GM23338 (cell line): ENCODE measurements around the gene CCDC169.

ENCODE experiments used
- CREB1 ChIP-seq: fragments of 250-450 bp; sonication (Bioruptor Pico); IDR thresholded peaks from 2 replicates; pipeline ENCODE4 v1.5.0; 2020; ENCODE audit warnings: low read depth, mild to moderate bottlenecking, moderate library complexity
- EZH2 ChIP-seq: fragments of 200-600 bp; sonication (generic); IDR thresholded peaks from one replicate; pipeline ENCODE4 v1.8.0; 2017; ENCODE audit warnings: antibody characterized with exemption, mild to moderate bottlenecking, low read depth; ENCODE audit not compliant: unreplicated experiment
- EZH2phosphoT487 ChIP-seq: fragments of 200-600 bp; sonication (generic); IDR thresholded peaks from one replicate; pipeline ENCODE4 v1.8.1; 2018; ENCODE audit warnings: antibody characterized with exemption; ENCODE audit not compliant: unreplicated experiment
- NANOG ChIP-seq: IDR thresholded peaks from 2 replicates; pipeline ENCODE4 v1.6.1; 2016; ENCODE audit warnings: antibody characterized with exemption, borderline replicate concordance
- POLR2AphosphoS5 ChIP-seq: IDR thresholded peaks from 2 replicates; pipeline ENCODE4 v1.6.1; 2016; ENCODE audit warnings: antibody characterized with exemption, low read depth
- TF ChIP-seq, protein P1 (sequence below), 2 experiments: fragments of 200-600 bp in 1 of 2; sonication (generic) in 1 of 2; conservative IDR thresholded peaks; 2 replicates each; pipeline versions ENCODE4 v1.5.1 to v1.6.1; 2016 to 2017; ENCODE audit warnings: antibody characterized with exemption in 2 of 2, low read depth in 2 of 2, mild to moderate bottlenecking in 2 of 2, moderate library complexity in 1 of 2
- TF ChIP-seq, protein P2 (sequence below): IDR thresholded peaks from one replicate; pipeline ENCODE4 v1.6.1; 2018; ENCODE audit warnings: antibody characterized with exemption; ENCODE audit not compliant: unreplicated experiment
- TF ChIP-seq, protein P3 (sequence below): IDR thresholded peaks from 2 replicates; pipeline ENCODE4 v1.6.1; 2016; ENCODE audit warnings: antibody characterized with exemption

DNA sequence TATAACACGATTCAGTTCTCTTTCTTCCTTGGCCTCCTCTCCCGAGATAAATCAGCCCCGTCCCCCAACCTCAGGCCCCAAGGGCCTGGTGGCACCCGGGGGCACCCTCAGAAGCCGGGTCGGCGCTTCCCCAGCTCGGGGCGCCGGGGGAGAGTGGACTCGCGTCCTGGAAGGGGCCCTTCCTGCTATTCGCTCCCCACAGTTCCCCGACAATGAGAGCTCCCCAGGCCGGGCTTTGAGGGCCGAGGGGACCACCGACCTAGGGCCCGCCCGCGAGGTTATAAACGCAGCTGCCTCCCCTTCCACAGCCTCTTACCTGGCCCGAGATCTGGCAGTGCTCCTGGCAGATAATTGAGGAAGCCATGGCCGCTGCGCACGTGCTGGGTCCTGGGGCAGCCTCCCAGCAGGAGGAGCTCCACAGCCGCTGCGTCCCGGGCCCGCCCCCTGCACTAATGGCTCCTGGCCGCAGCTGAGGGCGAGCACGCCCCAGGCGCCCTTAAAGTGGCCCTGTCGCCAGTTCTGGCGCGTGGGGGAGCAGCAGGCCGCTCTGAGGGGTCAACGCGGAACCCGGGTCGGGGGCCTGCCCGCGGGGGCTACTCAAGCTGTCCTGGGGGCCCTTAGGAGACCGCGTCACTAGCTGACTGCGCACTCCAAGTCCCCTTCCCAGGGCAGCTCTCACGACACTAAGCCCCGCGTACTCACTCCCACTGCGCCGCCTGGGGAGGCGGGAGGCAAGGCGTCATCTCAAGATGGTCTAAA lies 83.3 kb downstream of the CCDC169 start, which contains the start of gene SOHLH2:
- TF ChIP-seq EZH2 = no peak
- TF ChIP-seq, protein P1, sequence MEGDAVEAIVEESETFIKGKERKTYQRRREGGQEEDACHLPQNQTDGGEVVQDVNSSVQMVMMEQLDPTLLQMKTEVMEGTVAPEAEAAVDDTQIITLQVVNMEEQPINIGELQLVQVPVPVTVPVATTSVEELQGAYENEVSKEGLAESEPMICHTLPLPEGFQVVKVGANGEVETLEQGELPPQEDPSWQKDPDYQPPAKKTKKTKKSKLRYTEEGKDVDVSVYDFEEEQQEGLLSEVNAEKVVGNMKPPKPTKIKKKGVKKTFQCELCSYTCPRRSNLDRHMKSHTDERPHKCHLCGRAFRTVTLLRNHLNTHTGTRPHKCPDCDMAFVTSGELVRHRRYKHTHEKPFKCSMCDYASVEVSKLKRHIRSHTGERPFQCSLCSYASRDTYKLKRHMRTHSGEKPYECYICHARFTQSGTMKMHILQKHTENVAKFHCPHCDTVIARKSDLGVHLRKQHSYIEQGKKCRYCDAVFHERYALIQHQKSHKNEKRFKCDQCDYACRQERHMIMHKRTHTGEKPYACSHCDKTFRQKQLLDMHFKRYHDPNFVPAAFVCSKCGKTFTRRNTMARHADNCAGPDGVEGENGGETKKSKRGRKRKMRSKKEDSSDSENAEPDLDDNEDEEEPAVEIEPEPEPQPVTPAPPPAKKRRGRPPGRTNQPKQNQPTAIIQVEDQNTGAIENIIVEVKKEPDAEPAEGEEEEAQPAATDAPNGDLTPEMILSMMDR (conservative IDR thresholded peaks at IDR 0.05; ENCODE audit: low read depth in 2 of 2) = no peak; a peak in 1 of 4 replicates
- no peak for TF ChIP-seq CREB1 (CRISPR knock-in tag)
- TF ChIP-seq POLR2AphosphoS5 = no peak
- no peak for TF ChIP-seq EZH2phosphoT487
- TF ChIP-seq, protein P2, sequence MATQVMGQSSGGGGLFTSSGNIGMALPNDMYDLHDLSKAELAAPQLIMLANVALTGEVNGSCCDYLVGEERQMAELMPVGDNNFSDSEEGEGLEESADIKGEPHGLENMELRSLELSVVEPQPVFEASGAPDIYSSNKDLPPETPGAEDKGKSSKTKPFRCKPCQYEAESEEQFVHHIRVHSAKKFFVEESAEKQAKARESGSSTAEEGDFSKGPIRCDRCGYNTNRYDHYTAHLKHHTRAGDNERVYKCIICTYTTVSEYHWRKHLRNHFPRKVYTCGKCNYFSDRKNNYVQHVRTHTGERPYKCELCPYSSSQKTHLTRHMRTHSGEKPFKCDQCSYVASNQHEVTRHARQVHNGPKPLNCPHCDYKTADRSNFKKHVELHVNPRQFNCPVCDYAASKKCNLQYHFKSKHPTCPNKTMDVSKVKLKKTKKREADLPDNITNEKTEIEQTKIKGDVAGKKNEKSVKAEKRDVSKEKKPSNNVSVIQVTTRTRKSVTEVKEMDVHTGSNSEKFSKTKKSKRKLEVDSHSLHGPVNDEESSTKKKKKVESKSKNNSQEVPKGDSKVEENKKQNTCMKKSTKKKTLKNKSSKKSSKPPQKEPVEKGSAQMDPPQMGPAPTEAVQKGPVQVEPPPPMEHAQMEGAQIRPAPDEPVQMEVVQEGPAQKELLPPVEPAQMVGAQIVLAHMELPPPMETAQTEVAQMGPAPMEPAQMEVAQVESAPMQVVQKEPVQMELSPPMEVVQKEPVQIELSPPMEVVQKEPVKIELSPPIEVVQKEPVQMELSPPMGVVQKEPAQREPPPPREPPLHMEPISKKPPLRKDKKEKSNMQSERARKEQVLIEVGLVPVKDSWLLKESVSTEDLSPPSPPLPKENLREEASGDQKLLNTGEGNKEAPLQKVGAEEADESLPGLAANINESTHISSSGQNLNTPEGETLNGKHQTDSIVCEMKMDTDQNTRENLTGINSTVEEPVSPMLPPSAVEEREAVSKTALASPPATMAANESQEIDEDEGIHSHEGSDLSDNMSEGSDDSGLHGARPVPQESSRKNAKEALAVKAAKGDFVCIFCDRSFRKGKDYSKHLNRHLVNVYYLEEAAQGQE = no peak
- TF ChIP-seq, protein P3, sequence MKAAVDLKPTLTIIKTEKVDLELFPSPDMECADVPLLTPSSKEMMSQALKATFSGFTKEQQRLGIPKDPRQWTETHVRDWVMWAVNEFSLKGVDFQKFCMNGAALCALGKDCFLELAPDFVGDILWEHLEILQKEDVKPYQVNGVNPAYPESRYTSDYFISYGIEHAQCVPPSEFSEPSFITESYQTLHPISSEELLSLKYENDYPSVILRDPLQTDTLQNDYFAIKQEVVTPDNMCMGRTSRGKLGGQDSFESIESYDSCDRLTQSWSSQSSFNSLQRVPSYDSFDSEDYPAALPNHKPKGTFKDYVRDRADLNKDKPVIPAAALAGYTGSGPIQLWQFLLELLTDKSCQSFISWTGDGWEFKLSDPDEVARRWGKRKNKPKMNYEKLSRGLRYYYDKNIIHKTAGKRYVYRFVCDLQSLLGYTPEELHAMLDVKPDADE = no peak
- no peak for TF ChIP-seq NANOG
